A549 (cell line): ENCODE measurements around the gene IRGQ. TPM values are rescaled to one million over a fixed set of nuclear protein-coding genes. Genes with fewer than 3 reads are reported as not detected.
"Not testable (repeated sequence)": the region's sequence is repeated elsewhere in the genome, so short reads cannot be mapped to it uniquely, and the experiment has no call there.

Experiments used
- ATAC-seq, 2 experiments: fragments of 200-7000 bp in 1 of 2; fragments of >200 bp in 1 of 2; cut with Nextera tagmentation in 1 of 2; cut with Tn5 transposase in 1 of 2; 3 replicates each; pipeline versions ENCODE4 v1.8.0 to v1.9.1; 2018 to 2020; ENCODE audit warnings: mild to moderate bottlenecking in 1 of 2, moderate library complexity in 1 of 2
- CTCF ChIA-PET: fragments of 300-600 bp; sonication (Branson Sonifier 250); formaldehyde crosslinking; extraction: SDS; loops from one replicate; lab custom pipeline; 2021; ENCODE audit warnings: antibody characterized with exemption, inconsistent platforms; lab: Yijun Ruan, JAX
- POLR2A ChIA-PET: fragments of 350-600 bp; formaldehyde crosslinking; extraction: SDS; loops from one replicate; lab custom pipeline; 2021; ENCODE audit warnings: antibody characterized with exemption, inconsistent platforms; lab: Yijun Ruan, JAX
- DNase-seq, 2 experiments: peaks; one replicate each; pipeline versions ENCODE4 v3.0.0 to v3.0.0-alpha.2; 2011 to 2016; ENCODE audit warnings: low read depth in 1 of 2, low spot score in 1 of 2
- FAIRE-seq: peaks from 2 replicates; lab custom pipeline; 2011; peaks lifted over from hg19 to GRCh38; lab: Jason Lieb, UNC
- H3K27ac ChIP-seq, 2 experiments: fragments of >200 bp; sonication (Bioruptor Twin); formaldehyde crosslinking; 3 replicates each; pipeline ENCODE4 v1.5.1; 2016 to 2017
- H3K4me1 ChIP-seq: fragments of >200 bp; sonication (Bioruptor Twin); formaldehyde crosslinking; 3 replicates; pipeline ENCODE4 v1.6.1; 2016
- H3K4me2 ChIP-seq: fragments of >200 bp; sonication (Bioruptor Twin); formaldehyde crosslinking; 3 replicates; pipeline ENCODE4 v1.6.1; 2016
- H3K4me3 ChIP-seq: fragments of >200 bp; sonication (Bioruptor Twin); formaldehyde crosslinking; 3 replicates; pipeline ENCODE4 v1.5.1; 2016
- H3K9me3 ChIP-seq: fragments of >200 bp; sonication (Bioruptor Twin); formaldehyde crosslinking; 3 replicates; pipeline ENCODE4 v1.6.1; 2016
- CHD4 ChIP-seq: fragments of 200-600 bp; sonication (generic); IDR thresholded peaks from 2 replicates; pipeline ENCODE4 v1.6.1; 2016; ENCODE audit warnings: antibody characterized with exemption, mild to moderate bottlenecking, borderline replicate concordance
- EHF ChIP-seq: fragments of 250-450 bp; sonication (Bioruptor Pico); IDR thresholded peaks from 2 replicates; pipeline ENCODE4 v1.5.0; 2020; ENCODE audit warnings: mild to moderate bottlenecking
- ESRRA ChIP-seq: fragments of 150-350 bp; IDR thresholded peaks from 2 replicates; pipeline ENCODE4 v1.6.1; 2014; ENCODE audit warnings: mild to moderate bottlenecking, low read length, borderline replicate concordance
- HDAC2 ChIP-seq: fragments of 200-600 bp; sonication (generic); IDR thresholded peaks from 2 replicates; pipeline ENCODE4 v1.6.1; 2016
- HEYL ChIP-seq: fragments of 250-450 bp; sonication (Bioruptor Pico); IDR thresholded peaks from 2 replicates; pipeline ENCODE4 v1.8.0; 2021; ENCODE audit warnings: mild to moderate bottlenecking, moderate library complexity
- JUN ChIP-seq, 2 experiments: fragments of >200 bp; sonication (Bioruptor Twin); formaldehyde crosslinking; IDR thresholded peaks; 2 replicates in 1 of 2; 3 replicates in 1 of 2; pipeline ENCODE4 v1.6.1; 2016 to 2017
- JUNB ChIP-seq: fragments of >200 bp; sonication (Bioruptor Twin); formaldehyde crosslinking; IDR thresholded peaks from 2 replicates; pipeline ENCODE4 v1.6.1; 2016
- MAFK ChIP-seq: fragments of 450-650 bp; IDR thresholded peaks from 2 replicates; pipeline ENCODE4 v1.6.1; 2014; ENCODE audit not compliant: partially characterized antibody
- MAZ ChIP-seq: fragments of 150-350 bp; IDR thresholded peaks from 2 replicates; pipeline ENCODE4 v1.6.1; 2014; ENCODE audit warnings: antibody characterized with exemption, low read depth, low read length, borderline replicate concordance
- NR3C1 ChIP-seq: fragments of >200 bp; sonication (Bioruptor Twin); formaldehyde crosslinking; IDR thresholded peaks from 3 replicates; pipeline ENCODE4 v1.6.1; 2017
- POLR2AphosphoS2 ChIP-seq: conservative IDR thresholded peaks from 2 replicates; pipeline ENCODE4 v1.6.1; 2012; ENCODE audit warnings: low read length, improper control_type of control experiment, inconsistent platforms
- RAD21 ChIP-seq, 2 experiments: fragments of >200 bp in 1 of 2; sonication (Bioruptor Twin) in 1 of 2; formaldehyde crosslinking in 1 of 2; IDR thresholded peaks in 1 of 2; conservative IDR thresholded peaks in 1 of 2; 2 replicates in 1 of 2; 3 replicates in 1 of 2; pipeline ENCODE4 v1.6.1; 2012 to 2018; ENCODE audit warnings: inconsistent platforms in 1 of 2
- RARB ChIP-seq: fragments of 250-450 bp; sonication (Bioruptor Pico); IDR thresholded peaks from 2 replicates; pipeline ENCODE4 v1.8.0; 2021; ENCODE audit warnings: mild to moderate bottlenecking, moderate library complexity
- SMC3 ChIP-seq: fragments of >200 bp; sonication (Bioruptor Twin); formaldehyde crosslinking; IDR thresholded peaks from 3 replicates; pipeline ENCODE4 v1.6.1; 2018; ENCODE audit warnings: inconsistent platforms
- ZFP36 ChIP-seq: fragments of 450-650 bp; IDR thresholded peaks from 2 replicates; pipeline ENCODE4 v1.6.1; 2014; ENCODE audit warnings: borderline replicate concordance; ENCODE audit not compliant: partially characterized antibody
- ZNF302 ChIP-seq: fragments of 250-450 bp; sonication (Bioruptor Pico); IDR thresholded peaks from 2 replicates; pipeline ENCODE4 v1.9.0; 2021; ENCODE audit warnings: inconsistent platforms, mild to moderate bottlenecking, moderate library complexity
- WGBS: methylation state at CpG from one replicate; pipeline ENCODE4 v1.1.6; 2017; ENCODE audit errors: missing lambda C conversion rate; 5-methylcytosine and 5-hydroxymethylcytosine counted together
- polyA plus RNA-seq, 4 experiments: library from polyadenylated mRNA; depleted of rRNA in 3 of 4; stranded (reverse); fragments of >200 nt; fragmentation: RNase III in 1 of 4; extraction: RNeasy Plus Mini Kit Qiagen cat#74134 plus additional on column Dnase treatment in 1 of 4; gene quantifications; 2 replicates in 3 of 4; 3 replicates in 1 of 4; pipeline ENCODE4 v1.2.3, GENCODE V29; 2011 to 2017
- TF ChIP-seq, protein P1 (sequence below): fragments of 200-600 bp; sonication (generic); IDR thresholded peaks from 2 replicates; pipeline ENCODE4 v1.6.1; 2016; ENCODE audit warnings: antibody characterized with exemption, mild to moderate bottlenecking, moderate library complexity
- TF ChIP-seq, protein P2 (sequence below): fragments of 450-650 bp; IDR thresholded peaks from 2 replicates; pipeline ENCODE4 v1.6.1; 2014; ENCODE audit warnings: antibody characterized with exemption

The IRGQ gene
- polyA plus RNA-seq, 2 of the 4 experiments (the other 2 are of a cell fraction) = 6.5 to 10.0 TPM

- ChIA-PET CTCF (interaction anchor here (2.0 kb wide), 1 partner anchor 16 kb away, joined by 9 read pairs; no protein-coding TSS in a partner anchor), POLR2A (no interaction called here)
- no peak overlapping the region for H3K4me3 ChIP-seq
- H3K4me1 ChIP-seq = peaks cover 30% of the 10 kb centered on the region
- peak overlapping the region in 1 of 2 experiments; percentile 68; a peak in 3 of 6 replicates for H3K27ac ChIP-seq
- no peak overlapping the region for H3K4me2 ChIP-seq
- no peak for ATAC-seq
- TF ChIP-seq NR3C1 = no peak
- no peak for TF ChIP-seq HEYL (CRISPR knock-in tag)
- TF ChIP-seq RAD21 (conservative IDR thresholded peaks at IDR 0.05 in 1 of 2, IDR thresholded peaks at IDR 0.05 in 1 of 2) = no peak
- TF ChIP-seq HDAC2 = no peak
- no peak for TF ChIP-seq RARB
- no peak for TF ChIP-seq EHF (CRISPR knock-in tag)
- TF ChIP-seq POLR2AphosphoS2 = no peak
- TF ChIP-seq MAZ = no peak
- TF ChIP-seq CHD4 = no peak
- TF ChIP-seq JUN (IDR thresholded peaks at IDR 0.05) = no peak
- TF ChIP-seq, protein P1, sequence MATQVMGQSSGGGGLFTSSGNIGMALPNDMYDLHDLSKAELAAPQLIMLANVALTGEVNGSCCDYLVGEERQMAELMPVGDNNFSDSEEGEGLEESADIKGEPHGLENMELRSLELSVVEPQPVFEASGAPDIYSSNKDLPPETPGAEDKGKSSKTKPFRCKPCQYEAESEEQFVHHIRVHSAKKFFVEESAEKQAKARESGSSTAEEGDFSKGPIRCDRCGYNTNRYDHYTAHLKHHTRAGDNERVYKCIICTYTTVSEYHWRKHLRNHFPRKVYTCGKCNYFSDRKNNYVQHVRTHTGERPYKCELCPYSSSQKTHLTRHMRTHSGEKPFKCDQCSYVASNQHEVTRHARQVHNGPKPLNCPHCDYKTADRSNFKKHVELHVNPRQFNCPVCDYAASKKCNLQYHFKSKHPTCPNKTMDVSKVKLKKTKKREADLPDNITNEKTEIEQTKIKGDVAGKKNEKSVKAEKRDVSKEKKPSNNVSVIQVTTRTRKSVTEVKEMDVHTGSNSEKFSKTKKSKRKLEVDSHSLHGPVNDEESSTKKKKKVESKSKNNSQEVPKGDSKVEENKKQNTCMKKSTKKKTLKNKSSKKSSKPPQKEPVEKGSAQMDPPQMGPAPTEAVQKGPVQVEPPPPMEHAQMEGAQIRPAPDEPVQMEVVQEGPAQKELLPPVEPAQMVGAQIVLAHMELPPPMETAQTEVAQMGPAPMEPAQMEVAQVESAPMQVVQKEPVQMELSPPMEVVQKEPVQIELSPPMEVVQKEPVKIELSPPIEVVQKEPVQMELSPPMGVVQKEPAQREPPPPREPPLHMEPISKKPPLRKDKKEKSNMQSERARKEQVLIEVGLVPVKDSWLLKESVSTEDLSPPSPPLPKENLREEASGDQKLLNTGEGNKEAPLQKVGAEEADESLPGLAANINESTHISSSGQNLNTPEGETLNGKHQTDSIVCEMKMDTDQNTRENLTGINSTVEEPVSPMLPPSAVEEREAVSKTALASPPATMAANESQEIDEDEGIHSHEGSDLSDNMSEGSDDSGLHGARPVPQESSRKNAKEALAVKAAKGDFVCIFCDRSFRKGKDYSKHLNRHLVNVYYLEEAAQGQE = no peak
- no peak for TF ChIP-seq SMC3
- no peak for TF ChIP-seq ZNF302
- 70% methylated on average over 14 of the region's 14 CpGs for WGBS
- no peaks in the 10 kb centered on the region for H3K9me3 ChIP-seq
- FAIRE-seq = no peak
- no peak for DNase-seq
Observed at GRCh38 chr19:43636121-43636683, 40.3 kb upstream of the IRGQ start.

- H3K4me1 ChIP-seq = peaks cover 30% of the 10 kb centered on the region
- H3K27ac ChIP-seq = peak overlapping the region in 1 of 2 experiments; percentile 68; a peak in 3 of 6 replicates
- FAIRE-seq, H3K9me3 ChIP-seq, ATAC-seq, H3K4me3 ChIP-seq, DNase-seq, POLR2A ChIA-PET: not testable (repeated sequence)
- CTCF ChIA-PET = interaction anchor here (1.4 kb wide), 1 partner anchor 17 kb away, joined by 5 read pairs; no protein-coding TSS in a partner anchor
- WGBS = 64% methylated on average over 2 of the region's 2 CpGs
- H3K4me2 ChIP-seq = peak overlapping the region; percentile 14; the same call in 1 of the 3 replicates
Observed at GRCh38 chr19:43635561-43635940, 39.6 kb upstream of the IRGQ start.

- peak overlapping the region in 1 of 2 experiments; percentile 68; a peak in 3 of 6 replicates for H3K27ac ChIP-seq
- H3K9me3 ChIP-seq = no peaks in the 10 kb centered on the region
- no peak overlapping the region for H3K4me3 ChIP-seq
- peak overlapping the region; percentile 14; the same call in 2 of the 3 replicates for H3K4me2 ChIP-seq
- 62% methylated on average over 16 of the region's 17 CpGs for WGBS
- DNase-seq (no peak), FAIRE-seq (no peak), ATAC-seq (no peak)
- CTCF ChIA-PET = interaction anchor here (1.4 kb wide), 1 partner anchor 17 kb away, joined by 5 read pairs; no protein-coding TSS in a partner anchor
- TF ChIP-seq, protein P2, sequence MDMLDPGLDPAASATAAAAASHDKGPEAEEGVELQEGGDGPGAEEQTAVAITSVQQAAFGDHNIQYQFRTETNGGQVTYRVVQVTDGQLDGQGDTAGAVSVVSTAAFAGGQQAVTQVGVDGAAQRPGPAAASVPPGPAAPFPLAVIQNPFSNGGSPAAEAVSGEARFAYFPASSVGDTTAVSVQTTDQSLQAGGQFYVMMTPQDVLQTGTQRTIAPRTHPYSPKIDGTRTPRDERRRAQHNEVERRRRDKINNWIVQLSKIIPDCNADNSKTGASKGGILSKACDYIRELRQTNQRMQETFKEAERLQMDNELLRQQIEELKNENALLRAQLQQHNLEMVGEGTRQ = no peak
- TF ChIP-seq RAD21 (conservative IDR thresholded peaks at IDR 0.05 in 1 of 2, IDR thresholded peaks at IDR 0.05 in 1 of 2) (no peak), ZFP36 (no peak), JUNB (no peak), HEYL (CRISPR knock-in tag) (no peak), MAFK (peak; percentile 85), ESRRA (0 out of 2 replicates have a peak, but pooled peaks have one; percentile 23)
- H3K4me1 ChIP-seq = peaks cover 24% of the 10 kb centered on the region
- POLR2A ChIA-PET = no interaction called here
Observed at GRCh38 chr19:43634872-43635560, 39.1 kb upstream of the IRGQ start.
